Keratinocyte (primary cell): ENCODE data around the gene NASP. TPM values are rescaled to one million over a fixed set of nuclear protein-coding genes. Genes with fewer than 3 reads are reported as not detected.

ENCODE experiments used
- DNase-seq: peaks from one replicate; pipeline ENCODE4 v3.0.0-alpha.2; 2011; ENCODE audit warnings: low read depth, missing footprints, low spot score
- FAIRE-seq: peaks from 2 replicates; lab custom pipeline; 2011; peaks lifted over from hg19 to GRCh38; lab: Jason Lieb, UNC
- H2AFZ ChIP-seq: 2 replicates; pipeline ENCODE4 v1.6.0; 2012; ENCODE audit warnings: low read length, control low read depth, inconsistent platforms; ENCODE audit not compliant: control insufficient read depth
- H3K27ac ChIP-seq: 2 replicates; pipeline ENCODE4 v1.5.1; 2011; ENCODE audit warnings: low read length; ENCODE audit not compliant: control insufficient read depth, insufficient read depth
- H3K27me3 ChIP-seq: 3 replicates; pipeline ENCODE4 v1.6.0; 2011; ENCODE audit warnings: low read length; ENCODE audit not compliant: control insufficient read depth, insufficient read depth; ENCODE audit errors: extremely low read depth
- H3K36me3 ChIP-seq, 2 experiments: 2 replicates in 1 of 2; 3 replicates in 1 of 2; pipeline ENCODE4 v1.5.1; 2011; ENCODE audit warnings: low read length in 2 of 2, mild to moderate bottlenecking in 1 of 2; ENCODE audit not compliant: control insufficient read depth in 2 of 2, insufficient read depth in 2 of 2; ENCODE audit errors: extremely low read depth in 1 of 2
- H3K4me1 ChIP-seq: 3 replicates; pipeline ENCODE4 v1.5.1; 2011; ENCODE audit warnings: low read length; ENCODE audit not compliant: control insufficient read depth, insufficient read depth; ENCODE audit errors: extremely low read depth
- H3K4me2 ChIP-seq: 3 replicates; pipeline ENCODE4 v1.6.0; 2011; ENCODE audit warnings: low read depth, low read length; ENCODE audit not compliant: control insufficient read depth, insufficient read depth; ENCODE audit errors: extremely low read depth
- H3K4me3 ChIP-seq, 3 experiments: fragments of 200-600 bp in 1 of 3; sonication (generic) in 1 of 3; 2 replicates in 2 of 3; 3 replicates in 1 of 3; pipeline ENCODE4 v1.5.1; 2011 to 2016; ENCODE audit warnings: low read length in 3 of 3, mild to moderate bottlenecking in 3 of 3, control low read depth in 2 of 3, inconsistent platforms in 1 of 3, low read depth in 1 of 3, mixed read lengths in 1 of 3, mixed run types in 1 of 3, moderate library complexity in 1 of 3; ENCODE audit not compliant: control insufficient read depth in 2 of 3, insufficient read depth in 2 of 3; ENCODE audit errors: extremely low read depth in 1 of 3
- H3K79me2 ChIP-seq: 2 replicates; pipeline ENCODE4 v1.6.0; 2012; ENCODE audit warnings: low read length; ENCODE audit not compliant: control insufficient read depth, insufficient read depth
- H3K9ac ChIP-seq: 3 replicates; pipeline ENCODE4 v1.6.0; 2011; ENCODE audit warnings: low read length; ENCODE audit not compliant: control insufficient read depth, insufficient read depth; ENCODE audit errors: extremely low read depth
- H3K9me1 ChIP-seq: 3 replicates; pipeline ENCODE4 v1.6.0; 2011; ENCODE audit warnings: low read length; ENCODE audit not compliant: control insufficient read depth, insufficient read depth; ENCODE audit errors: extremely low read depth
- H3K9me3 ChIP-seq: 2 replicates; pipeline ENCODE4 v1.5.1; 2012; ENCODE audit warnings: low read depth, low read length; ENCODE audit not compliant: control insufficient read depth
- H4K20me1 ChIP-seq: 3 replicates; pipeline ENCODE4 v1.6.0; 2011; ENCODE audit warnings: low read length; ENCODE audit not compliant: control insufficient read depth, insufficient read depth; ENCODE audit errors: extremely low read depth
- EZH2 ChIP-seq: IDR thresholded peaks from one replicate; pipeline ENCODE4 v1.6.1; 2012; ENCODE audit warnings: inconsistent platforms, mild to moderate bottlenecking, low read length, moderate library complexity
- dilution Hi-C: fragments of 300-500 bp; cut with MboI; formaldehyde crosslinking; loops from one replicate; pipeline ENCODE4 v1.7.0; 2020; ENCODE audit warnings: low sequenced_read_pairs; ENCODE audit not compliant: extremely low pct_ligation_motif_present
- polyA plus RNA-seq, 5 experiments: library from polyadenylated mRNA; depleted of rRNA in 3 of 5; stranded (reverse) in 3 of 5; stranded (forward) in 1 of 5; unstranded in 1 of 5; fragments of >200 nt; gene quantifications; 1 replicate in 1 of 5; 2 replicates in 3 of 5; 3 replicates in 1 of 5; pipeline versions ENCODE4 v1.2.1 to v1.2.3, GENCODE V29; 2011 to 2012; ENCODE audit warnings: missing spikeins in 2 of 5, low read depth in 1 of 5, low replicate concordance in 1 of 5
- TF ChIP-seq, protein P1 (sequence below), 3 experiments: IDR thresholded peaks in 1 of 3; conservative IDR thresholded peaks in 1 of 3; optimal IDR thresholded peaks in 1 of 3; 2 replicates in 2 of 3; 3 replicates in 1 of 3; pipeline versions ENCODE3 to v1.5.1; 2011; ENCODE audit warnings: low read length in 3 of 3, mild to moderate bottlenecking in 3 of 3, moderate library complexity in 2 of 3, control low read depth in 1 of 3, inconsistent platforms in 1 of 3; ENCODE audit not compliant: insufficient read depth in 2 of 3; ENCODE audit errors: extremely low read depth in 1 of 3

The NASP gene
- polyA plus RNA-seq, 1 donor (not counting 4 experiments of a cell fraction or from before 2014, with no cell fraction given): 61.7 TPM

DNA sequence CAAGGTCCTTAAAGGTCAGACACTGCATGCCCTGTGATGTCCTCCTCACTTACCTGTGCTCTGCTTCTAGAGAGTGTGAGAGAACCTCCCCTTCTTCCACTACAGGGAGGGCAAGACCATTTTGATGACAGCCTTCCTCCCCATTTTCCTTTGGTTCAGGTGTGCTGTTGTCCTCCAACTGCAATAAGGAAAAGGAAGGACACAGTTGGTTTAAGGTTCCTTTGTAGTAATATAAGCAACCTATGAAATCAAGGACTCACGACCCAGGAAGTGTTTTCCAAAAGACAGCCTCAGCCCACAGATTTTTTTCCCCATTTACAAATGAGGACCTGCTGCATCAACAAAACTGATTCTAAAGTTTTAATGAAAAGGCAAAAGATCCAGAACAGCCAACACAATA, 46.6 kb downstream of the NASP start:
- Histone ChIP-seq H3K36me3 (peaks cover 45 to 51% of the 10 kb centered on the region in 2 experiments), H3K9me1 (no peaks in the 10 kb centered on the region), H3K9me3 (no peaks in the 10 kb centered on the region), H3K27ac (no peak overlapping the region), H3K4me2 (no peak overlapping the region), H3K79me2 (no peaks in the 10 kb centered on the region), H3K9ac (no peak overlapping the region), H4K20me1 (no peaks in the 10 kb centered on the region), H3K4me3 (no peak overlapping the region), H3K4me1 (no peaks in the 10 kb centered on the region), H2AFZ (no peak overlapping the region), H3K27me3 (no peaks in the 10 kb centered on the region)
- DNase-seq: no peak
- no peak for FAIRE-seq
- dilution Hi-C loops: no loop called here
- TF ChIP-seq EZH2: no peak
- TF ChIP-seq, protein P1, sequence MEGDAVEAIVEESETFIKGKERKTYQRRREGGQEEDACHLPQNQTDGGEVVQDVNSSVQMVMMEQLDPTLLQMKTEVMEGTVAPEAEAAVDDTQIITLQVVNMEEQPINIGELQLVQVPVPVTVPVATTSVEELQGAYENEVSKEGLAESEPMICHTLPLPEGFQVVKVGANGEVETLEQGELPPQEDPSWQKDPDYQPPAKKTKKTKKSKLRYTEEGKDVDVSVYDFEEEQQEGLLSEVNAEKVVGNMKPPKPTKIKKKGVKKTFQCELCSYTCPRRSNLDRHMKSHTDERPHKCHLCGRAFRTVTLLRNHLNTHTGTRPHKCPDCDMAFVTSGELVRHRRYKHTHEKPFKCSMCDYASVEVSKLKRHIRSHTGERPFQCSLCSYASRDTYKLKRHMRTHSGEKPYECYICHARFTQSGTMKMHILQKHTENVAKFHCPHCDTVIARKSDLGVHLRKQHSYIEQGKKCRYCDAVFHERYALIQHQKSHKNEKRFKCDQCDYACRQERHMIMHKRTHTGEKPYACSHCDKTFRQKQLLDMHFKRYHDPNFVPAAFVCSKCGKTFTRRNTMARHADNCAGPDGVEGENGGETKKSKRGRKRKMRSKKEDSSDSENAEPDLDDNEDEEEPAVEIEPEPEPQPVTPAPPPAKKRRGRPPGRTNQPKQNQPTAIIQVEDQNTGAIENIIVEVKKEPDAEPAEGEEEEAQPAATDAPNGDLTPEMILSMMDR (optimal IDR thresholded peaks at IDR 0.05 in 1 of 3, IDR thresholded peaks at IDR 0.05 in 1 of 3, conservative IDR thresholded peaks at IDR 0.05 in 1 of 3; ENCODE audit: extremely low read depth in 1 of 3, insufficient read depth in 2 of 3, low read length in 3 of 3): no peak

DNA sequence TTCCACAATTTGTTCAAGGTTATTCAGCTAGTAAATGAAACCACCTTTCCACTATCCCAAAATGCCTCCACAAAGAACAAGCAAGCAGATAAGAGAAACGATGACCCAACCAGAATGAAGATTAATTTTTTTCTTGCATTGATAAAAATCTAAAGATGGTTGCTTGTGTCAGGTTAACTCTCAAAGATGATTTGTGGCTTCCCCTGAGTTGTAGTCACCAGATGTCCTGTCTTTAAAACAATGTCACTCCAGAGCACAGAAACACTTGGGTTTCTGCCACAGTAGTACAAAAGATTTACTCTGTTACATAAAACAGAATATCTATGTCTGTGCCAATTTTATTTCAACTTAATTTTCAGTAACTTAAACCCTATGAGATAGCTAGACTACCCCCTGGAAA, 51.4 kb downstream of the NASP start:
- Histone ChIP-seq H3K4me1 (no peaks in the 10 kb centered on the region), H2AFZ (no peak overlapping the region), H3K36me3 (peaks cover 37 to 52% of the 10 kb centered on the region in 2 experiments), H3K4me3 (no peak overlapping the region), H3K9ac (no peak overlapping the region), H3K27me3 (no peaks in the 10 kb centered on the region), H3K4me2 (no peak overlapping the region), H3K9me1 (no peaks in the 10 kb centered on the region), H3K27ac (no peak overlapping the region), H3K79me2 (no peaks in the 10 kb centered on the region), H3K9me3 (no peaks in the 10 kb centered on the region), H4K20me1 (no peaks in the 10 kb centered on the region)
- DNase-seq (no peak), FAIRE-seq (no peak)
- dilution Hi-C loops: no loop called here
- TF ChIP-seq, protein P1 (optimal IDR thresholded peaks at IDR 0.05 in 1 of 3, IDR thresholded peaks at IDR 0.05 in 1 of 3, conservative IDR thresholded peaks at IDR 0.05 in 1 of 3; ENCODE audit: extremely low read depth in 1 of 3, insufficient read depth in 2 of 3, low read length in 3 of 3): no peak
- TF ChIP-seq EZH2: no peak
